ENCODE data around the gene CLEC4C.
A peak's percentile ranks its signal among the peaks of the same experiment; 100 is the strongest.

CLEC4C gene

DNA sequence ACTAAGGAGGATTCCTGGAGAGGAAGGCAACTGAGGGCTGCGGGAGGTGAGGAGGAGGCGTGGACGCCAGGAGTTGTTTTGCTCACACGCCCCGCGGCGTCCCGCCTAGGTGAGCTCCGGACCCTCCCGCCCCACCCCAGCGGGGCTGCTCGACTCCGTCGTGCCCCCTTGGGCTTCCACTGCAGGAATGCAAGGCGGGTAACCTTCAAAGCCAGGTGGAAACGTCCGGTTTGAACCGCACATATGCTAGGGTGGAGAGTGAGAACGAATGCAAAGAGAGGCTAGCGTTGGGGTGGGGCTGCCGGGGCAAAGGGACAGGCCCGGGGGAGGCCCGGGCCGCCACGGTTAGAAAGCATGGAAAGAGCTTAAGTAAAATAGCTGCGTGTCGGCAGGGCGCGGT lies 41.3 kb downstream of the CLEC4C start:
- Histone ChIP-seq H3K27ac (ENCODE audit: low read length, poor library complexity, severe bottlenecking) (no peak overlapping the region), H3K79me1 (replicated peaks; ENCODE audit: low read length, poor library complexity, severe bottlenecking) (no peaks in the 10 kb centered on the region), H2AK5ac (ENCODE audit: low read length, severe bottlenecking) (no peak overlapping the region), H2BK12ac (ENCODE audit: low read length in 2 of 2) (no peak overlapping the region), H3K4ac (ENCODE audit: low read depth in 1 of 2, low read length in 2 of 2) (no peak overlapping the region), H2AFZ (ENCODE audit: low read depth, low read length) (no peak overlapping the region), H4K8ac (ENCODE audit: low read length) (no peak overlapping the region), H3K18ac (ENCODE audit: low read depth in 1 of 2, low read length in 2 of 2) (no peak overlapping the region), H3K4me2 (ENCODE audit: low read length, poor library complexity, severe bottlenecking) (no peak overlapping the region), H3K4me1 (ENCODE audit: control insufficient read depth, insufficient read depth, low read depth, low read length) (no peaks in the 10 kb centered on the region), H3K9ac (ENCODE audit: low read length) (no peak overlapping the region), H3K23ac (ENCODE audit: low read length in 2 of 2) (no peak overlapping the region), H2BK15ac (ENCODE audit: low read depth, poor library complexity, severe bottlenecking) (peak overlapping the region; percentile 23), H3K36me3 (ENCODE audit: control insufficient read depth in 1 of 2, insufficient read depth in 2 of 2, low read depth in 1 of 2, low read length in 2 of 2) (no peaks in the 10 kb centered on the region), H3K9me3 (ENCODE audit: control insufficient read depth, low read length) (no peaks in the 10 kb centered on the region), H2BK120ac (ENCODE audit: low read depth, low read length) (no peak overlapping the region), H3K27me3 (ENCODE audit: control insufficient read depth in 1 of 2, insufficient read depth in 1 of 2, low read length in 2 of 2) (peaks cover 0 to 6% of the 10 kb centered on the region in 2 experiments), H3K4me3 (ENCODE audit: insufficient read depth in 1 of 2, low read depth in 1 of 2, low read length in 2 of 2) (no peak overlapping the region), H3K14ac (ENCODE audit: low read length in 2 of 2) (no peak overlapping the region), H2BK5ac (ENCODE audit: low read depth, low read length, poor library complexity, severe bottlenecking) (no peak overlapping the region), H4K91ac (ENCODE audit: low read length) (no peak overlapping the region)
- 94% methylated on average over 29 of the region's 29 CpGs for WGBS
- DNase-seq, result no peak

DNA sequence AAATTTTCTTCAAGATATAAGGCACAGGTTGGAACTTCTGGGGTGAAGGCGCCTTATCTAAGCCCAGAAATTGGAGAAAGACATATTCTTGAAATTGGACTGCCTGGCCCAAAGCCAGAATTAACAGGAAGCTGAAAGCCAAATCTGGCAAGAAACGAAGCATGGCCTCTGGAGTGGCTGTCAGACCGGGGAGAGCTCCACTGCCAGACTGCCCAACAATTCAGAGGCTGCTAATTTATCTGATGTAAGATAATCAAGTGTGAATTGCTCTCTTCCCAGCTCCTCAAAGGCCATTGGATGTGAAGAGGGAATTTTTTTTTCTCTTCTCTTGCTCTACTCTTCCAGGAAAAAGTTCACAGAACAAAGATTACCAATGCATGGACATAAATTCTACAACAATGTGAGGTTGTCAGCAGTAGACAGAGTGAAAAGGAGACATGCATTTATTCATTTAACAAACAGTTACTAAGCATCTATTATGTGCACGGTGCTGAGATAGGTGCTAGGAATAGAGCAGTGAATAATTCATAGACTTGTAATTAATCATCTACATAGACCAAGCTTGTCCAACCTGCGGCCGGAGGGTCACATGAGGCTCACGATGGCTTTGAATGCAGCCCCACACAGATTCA lies 51.5 kb downstream of the CLEC4C start, which contains the start of gene GDF3:
GDF3 (minus strand) TSS at position 210 of the 632 bp plus-strand sequence; CDS start at position 163, 47 bp downstream.
- Histone ChIP-seq H3K27ac (ENCODE audit: low read length, poor library complexity, severe bottlenecking) (no peak within 1 kb of the TSS), H2AFZ (ENCODE audit: low read depth, low read length) (no peak within 1 kb of the TSS), H3K9ac (ENCODE audit: low read length) (no peak within 1 kb of the TSS), H2BK5ac (ENCODE audit: low read depth, low read length, poor library complexity, severe bottlenecking) (no peak within 1 kb of the TSS), H2BK120ac (ENCODE audit: low read depth, low read length) (no peak within 1 kb of the TSS), H3K14ac (ENCODE audit: low read length in 2 of 2) (no peak within 1 kb of the TSS), H3K23ac (ENCODE audit: low read length in 2 of 2) (no peak within 1 kb of the TSS), H3K4me1 (ENCODE audit: control insufficient read depth, insufficient read depth, low read depth, low read length) (no peaks in the 10 kb centered on the region), H3K4me3 (ENCODE audit: insufficient read depth in 1 of 2, low read depth in 1 of 2, low read length in 2 of 2) (no peak within 1 kb of the TSS), H2AK5ac (ENCODE audit: low read length, severe bottlenecking) (no peak within 1 kb of the TSS), H3K27me3 (ENCODE audit: control insufficient read depth in 1 of 2, insufficient read depth in 1 of 2, low read length in 2 of 2) (peaks cover 0 to 4% of the 10 kb centered on the region in 2 experiments), H4K8ac (ENCODE audit: low read length) (no peak within 1 kb of the TSS), H3K18ac (ENCODE audit: low read depth in 1 of 2, low read length in 2 of 2) (no peak within 1 kb of the TSS), H2BK15ac (ENCODE audit: low read depth, poor library complexity, severe bottlenecking) (no peak within 1 kb of the TSS), H3K4me2 (ENCODE audit: low read length, poor library complexity, severe bottlenecking) (no peak within 1 kb of the TSS), H3K79me1 (replicated peaks; ENCODE audit: low read length, poor library complexity, severe bottlenecking) (no peaks in the 10 kb centered on the region), H3K4ac (ENCODE audit: low read depth in 1 of 2, low read length in 2 of 2) (no peak within 1 kb of the TSS), H2BK12ac (ENCODE audit: low read length in 2 of 2) (no peak within 1 kb of the TSS), H3K9me3 (ENCODE audit: control insufficient read depth, low read length) (no peaks in the 10 kb centered on the region), H4K91ac (ENCODE audit: low read length) (no peak within 1 kb of the TSS), H3K36me3 (ENCODE audit: control insufficient read depth in 1 of 2, insufficient read depth in 2 of 2, low read depth in 1 of 2, low read length in 2 of 2) (no peaks in the 10 kb centered on the region)
- 58% methylated on average over 6 of the region's 7 CpGs for WGBS
- no peak for DNase-seq

DNA sequence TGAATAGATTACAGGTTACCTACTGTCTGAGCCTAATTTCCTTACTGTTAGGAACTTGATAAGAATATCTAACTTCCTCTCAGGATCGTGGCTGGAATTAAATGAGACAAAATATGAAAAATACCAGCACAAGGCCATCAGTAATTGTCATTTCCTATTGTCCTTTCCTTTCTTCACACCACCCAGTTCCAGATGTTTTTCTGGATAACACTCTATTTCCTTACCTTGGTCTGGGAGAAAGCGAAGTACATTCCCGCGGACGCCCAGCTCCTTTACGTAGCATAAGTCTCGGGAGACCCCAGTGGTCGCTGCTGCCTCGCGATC lies 52.0 kb downstream of the CLEC4C start:
- Histone ChIP-seq H3K9ac (ENCODE audit: low read length) (no peak overlapping the region), H4K8ac (ENCODE audit: low read length) (no peak overlapping the region), H3K36me3 (ENCODE audit: control insufficient read depth in 1 of 2, insufficient read depth in 2 of 2, low read depth in 1 of 2, low read length in 2 of 2) (no peaks in the 10 kb centered on the region), H3K18ac (ENCODE audit: low read depth in 1 of 2, low read length in 2 of 2) (no peak overlapping the region), H3K4me1 (ENCODE audit: control insufficient read depth, insufficient read depth, low read depth, low read length) (no peaks in the 10 kb centered on the region), H2AK5ac (ENCODE audit: low read length, severe bottlenecking) (no peak overlapping the region), H2BK15ac (ENCODE audit: low read depth, poor library complexity, severe bottlenecking) (no peak overlapping the region), H3K27ac (ENCODE audit: low read length, poor library complexity, severe bottlenecking) (no peak overlapping the region), H3K4me2 (ENCODE audit: low read length, poor library complexity, severe bottlenecking) (no peak overlapping the region), H2AFZ (ENCODE audit: low read depth, low read length) (no peak overlapping the region), H3K14ac (ENCODE audit: low read length in 2 of 2) (no peak overlapping the region), H3K9me3 (ENCODE audit: control insufficient read depth, low read length) (no peaks in the 10 kb centered on the region), H2BK120ac (ENCODE audit: low read depth, low read length) (no peak overlapping the region), H2BK12ac (ENCODE audit: low read length in 2 of 2) (no peak overlapping the region), H3K27me3 (ENCODE audit: control insufficient read depth in 1 of 2, insufficient read depth in 1 of 2, low read length in 2 of 2) (peaks cover 0 to 4% of the 10 kb centered on the region in 2 experiments), H3K4ac (ENCODE audit: low read depth in 1 of 2, low read length in 2 of 2) (no peak overlapping the region), H3K23ac (ENCODE audit: low read length in 2 of 2) (no peak overlapping the region), H3K79me1 (replicated peaks; ENCODE audit: low read length, poor library complexity, severe bottlenecking) (no peaks in the 10 kb centered on the region), H2BK5ac (ENCODE audit: low read depth, low read length, poor library complexity, severe bottlenecking) (no peak overlapping the region), H4K91ac (ENCODE audit: low read length) (no peak overlapping the region), H3K4me3 (ENCODE audit: insufficient read depth in 1 of 2, low read depth in 1 of 2, low read length in 2 of 2) (no peak overlapping the region)
- 82% methylated on average over 10 of the region's 10 CpGs for WGBS
- DNase-seq, result no peak

DNA sequence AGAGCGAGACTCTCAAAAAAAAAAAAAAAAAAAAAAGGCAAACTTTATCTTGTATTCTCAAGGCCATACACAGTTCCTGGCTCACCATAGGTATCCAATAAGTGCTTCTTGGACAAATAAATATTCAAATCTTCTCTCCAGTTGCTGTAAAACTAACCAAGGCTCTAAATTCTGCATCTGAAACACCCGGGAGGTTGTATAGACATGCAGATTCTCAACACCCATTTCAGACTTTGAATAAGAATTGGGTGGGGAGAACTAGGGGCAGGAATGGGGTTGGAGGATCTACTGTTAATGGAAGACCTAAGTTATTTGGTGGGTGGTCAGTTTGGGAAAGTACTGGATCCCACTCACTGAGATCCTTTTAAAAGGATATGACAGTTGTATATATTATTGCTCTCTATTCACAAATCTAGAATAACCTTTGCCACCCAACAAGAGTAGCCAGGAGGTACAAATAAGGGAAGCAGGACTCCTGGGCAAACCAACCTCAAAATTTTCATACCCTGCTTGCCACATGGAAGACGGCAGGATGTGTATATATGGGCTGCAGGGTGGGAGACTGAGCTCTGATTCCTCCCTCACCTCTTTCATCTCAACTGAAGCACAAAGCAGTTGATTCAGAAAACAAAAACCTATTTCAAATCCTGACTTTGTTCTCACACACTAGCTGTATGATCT lies 52.5 kb downstream of the CLEC4C start:
- Histone ChIP-seq H2BK120ac (ENCODE audit: low read depth, low read length) (no peak overlapping the region), H2AK5ac (ENCODE audit: low read length, severe bottlenecking) (no peak overlapping the region), H2AFZ (ENCODE audit: low read depth, low read length) (no peak overlapping the region), H3K9ac (ENCODE audit: low read length) (no peak overlapping the region), H3K4me3 (ENCODE audit: insufficient read depth in 1 of 2, low read depth in 1 of 2, low read length in 2 of 2) (no peak overlapping the region), H3K4me1 (ENCODE audit: control insufficient read depth, insufficient read depth, low read depth, low read length) (no peaks in the 10 kb centered on the region), H2BK15ac (ENCODE audit: low read depth, poor library complexity, severe bottlenecking) (no peak overlapping the region), H2BK5ac (ENCODE audit: low read depth, low read length, poor library complexity, severe bottlenecking) (no peak overlapping the region), H2BK12ac (ENCODE audit: low read length in 2 of 2) (no peak overlapping the region), H3K36me3 (ENCODE audit: control insufficient read depth in 1 of 2, insufficient read depth in 2 of 2, low read depth in 1 of 2, low read length in 2 of 2) (no peaks in the 10 kb centered on the region), H3K79me1 (replicated peaks; ENCODE audit: low read length, poor library complexity, severe bottlenecking) (no peaks in the 10 kb centered on the region), H3K9me3 (ENCODE audit: control insufficient read depth, low read length) (no peaks in the 10 kb centered on the region), H3K27ac (ENCODE audit: low read length, poor library complexity, severe bottlenecking) (no peak overlapping the region), H4K91ac (ENCODE audit: low read length) (no peak overlapping the region), H3K14ac (ENCODE audit: low read length in 2 of 2) (no peak overlapping the region), H3K27me3 (ENCODE audit: control insufficient read depth in 1 of 2, insufficient read depth in 1 of 2, low read length in 2 of 2) (peaks cover 0 to 4% of the 10 kb centered on the region in 2 experiments), H4K8ac (ENCODE audit: low read length) (no peak overlapping the region), H3K4ac (ENCODE audit: low read depth in 1 of 2, low read length in 2 of 2) (no peak overlapping the region), H3K4me2 (ENCODE audit: low read length, poor library complexity, severe bottlenecking) (no peak overlapping the region), H3K23ac (ENCODE audit: low read length in 2 of 2) (no peak overlapping the region), H3K18ac (ENCODE audit: low read depth in 1 of 2, low read length in 2 of 2) (no peak overlapping the region)
- DNase-seq, result no peak
- 58% methylated on average over 2 of the region's 3 CpGs for WGBS

Measured in mesenchymal stem cell (in vitro differentiated cells and primary cell).